Measurements from ENCODE around the gene AGTR1. TPM values are rescaled to one million over a fixed set of nuclear protein-coding genes. Genes with fewer than 3 reads are reported as not detected.

The AGTR1 gene
- polyA plus RNA-seq, 3 donors, result not detected

DNA sequence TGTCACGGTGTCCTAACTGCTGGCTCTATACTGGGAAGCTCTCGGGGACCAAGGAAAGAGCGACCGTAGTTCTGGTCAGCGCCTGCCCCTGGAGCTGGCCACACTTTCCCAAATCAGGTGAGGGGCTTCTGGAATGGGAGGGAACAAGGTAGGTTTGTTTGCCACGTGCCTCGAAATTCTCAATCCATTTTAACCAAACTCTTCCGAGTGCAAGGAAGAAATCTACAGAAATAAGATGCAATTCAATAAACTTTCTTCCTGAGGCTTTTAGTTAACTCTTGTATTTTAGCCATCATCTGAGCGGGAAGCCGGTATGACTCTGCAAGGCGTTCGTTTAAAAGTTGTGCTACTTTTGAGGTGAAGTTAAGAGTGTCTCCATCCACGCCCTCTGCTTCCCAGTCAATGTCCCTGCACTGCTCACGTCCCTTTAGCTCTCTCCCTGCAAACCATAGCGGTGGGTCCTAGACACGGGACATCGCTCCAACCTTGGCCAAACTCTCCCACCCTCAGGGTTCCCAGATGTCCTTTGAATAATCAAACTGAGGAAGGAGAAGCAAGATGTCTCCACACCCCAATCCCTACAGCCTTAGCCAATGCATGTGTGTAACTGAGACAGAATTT lies 597 bp downstream of the AGTR1 start:
- H3K4me2 ChIP-seq (replicated peaks; ENCODE audit: extremely low read depth, low read length, poor library complexity, severe bottlenecking), result peak overlapping the region; percentile 44

DNA sequence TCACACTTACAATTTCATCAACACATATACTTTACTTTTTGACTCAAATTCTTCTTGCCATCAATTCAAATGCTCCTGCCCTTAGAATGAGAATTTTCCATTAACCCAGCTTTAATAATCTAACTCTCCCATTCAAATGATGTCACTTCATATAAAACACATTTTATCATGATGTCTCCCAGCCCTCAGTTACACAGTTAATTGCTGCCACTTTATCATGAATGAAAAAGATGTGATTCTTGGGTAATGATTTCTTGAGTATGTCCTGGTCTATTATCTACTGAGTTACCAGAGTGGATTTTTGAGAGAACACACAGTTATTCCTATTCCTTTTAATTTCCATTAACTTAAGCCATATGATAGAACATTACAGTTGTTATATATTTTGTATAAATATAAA lies 7.6 kb downstream of the AGTR1 start:
- no peaks in the 10 kb centered on the region for H3K36me3 ChIP-seq (replicated peaks in 1 of 2; ENCODE audit: control insufficient read depth in 1 of 2, insufficient read depth in 2 of 2, low read length in 2 of 2)
- H4K20me1 ChIP-seq (ENCODE audit: insufficient read depth, low read length), result no peaks in the 10 kb centered on the region
- TF ChIP-seq, protein P1, sequence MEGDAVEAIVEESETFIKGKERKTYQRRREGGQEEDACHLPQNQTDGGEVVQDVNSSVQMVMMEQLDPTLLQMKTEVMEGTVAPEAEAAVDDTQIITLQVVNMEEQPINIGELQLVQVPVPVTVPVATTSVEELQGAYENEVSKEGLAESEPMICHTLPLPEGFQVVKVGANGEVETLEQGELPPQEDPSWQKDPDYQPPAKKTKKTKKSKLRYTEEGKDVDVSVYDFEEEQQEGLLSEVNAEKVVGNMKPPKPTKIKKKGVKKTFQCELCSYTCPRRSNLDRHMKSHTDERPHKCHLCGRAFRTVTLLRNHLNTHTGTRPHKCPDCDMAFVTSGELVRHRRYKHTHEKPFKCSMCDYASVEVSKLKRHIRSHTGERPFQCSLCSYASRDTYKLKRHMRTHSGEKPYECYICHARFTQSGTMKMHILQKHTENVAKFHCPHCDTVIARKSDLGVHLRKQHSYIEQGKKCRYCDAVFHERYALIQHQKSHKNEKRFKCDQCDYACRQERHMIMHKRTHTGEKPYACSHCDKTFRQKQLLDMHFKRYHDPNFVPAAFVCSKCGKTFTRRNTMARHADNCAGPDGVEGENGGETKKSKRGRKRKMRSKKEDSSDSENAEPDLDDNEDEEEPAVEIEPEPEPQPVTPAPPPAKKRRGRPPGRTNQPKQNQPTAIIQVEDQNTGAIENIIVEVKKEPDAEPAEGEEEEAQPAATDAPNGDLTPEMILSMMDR (IDR thresholded peaks at IDR 0.05), result no peak
- H3K9ac ChIP-seq (ENCODE audit: insufficient read depth, low read length, poor library complexity, severe bottlenecking), result no peak overlapping the region
- H3K4me1 ChIP-seq (ENCODE audit: control insufficient read depth in 1 of 2, insufficient read depth in 2 of 2, low read length in 2 of 2), result no peaks in the 10 kb centered on the region
- H3K27me3 Mint-ChIP-seq (ENCODE audit: low read depth in 3 of 3), result peaks cover 5 to 18% (median 9%) of the 10 kb centered on the region in 3 donors
- H2AFZ ChIP-seq (ENCODE audit: insufficient read depth, low read depth, low read length, poor library complexity, severe bottlenecking), result no peak overlapping the region
- H3K36me3 Mint-ChIP-seq, result no peaks in the 10 kb centered on the region
- no peaks in the 10 kb centered on the region for H3K9me3 Mint-ChIP-seq
- no peaks in the 10 kb centered on the region for H3K79me2 ChIP-seq (ENCODE audit: insufficient read depth, low read length)
- no peak overlapping the region for H3K27ac ChIP-seq (ENCODE audit: low read depth in 1 of 2, low read length in 2 of 2)
- no peak overlapping the region for H3K4me3 ChIP-seq (replicated peaks in 1 of 3; ENCODE audit: low read depth in 2 of 3, low read length in 3 of 3)
- no peaks in the 10 kb centered on the region for H3K9me3 ChIP-seq (replicated peaks in 1 of 2; ENCODE audit: control insufficient read depth in 1 of 2, insufficient read depth in 1 of 2, low read length in 2 of 2)
- DNase-seq, result no peak
- H3K4me3 Mint-ChIP-seq, result no peak overlapping the region
- H3K4me2 ChIP-seq (replicated peaks; ENCODE audit: extremely low read depth, low read length, poor library complexity, severe bottlenecking), result no peak overlapping the region
- H3K27me3 ChIP-seq (ENCODE audit: control insufficient read depth in 2 of 2, insufficient read depth in 2 of 2, low read length in 2 of 2), result peaks cover 7 to 8% of the 10 kb centered on the region in 2 donors
- H3K4me1 Mint-ChIP-seq, result peaks cover 1% of the 10 kb centered on the region
- intact Hi-C loops (cut with micrococcal nuclease), result no loop called here
- no peak overlapping the region for H3K27ac Mint-ChIP-seq

More for the DNA sequence above, 597 bp downstream of the AGTR1 start:
- Mint-ChIP-seq H3K4me1 (peaks cover 8% of the 10 kb centered on the region), H3K9me3 (peaks cover 0 to 12% (median 2%) of the 10 kb centered on the region in 7 donors), H3K27me3 (ENCODE audit: low read depth in 3 of 3) (peaks cover 50 to 61% (median 51%) of the 10 kb centered on the region in 3 donors), H3K27ac (no peak overlapping the region), H3K36me3 (no peaks in the 10 kb centered on the region), H3K4me3 (peak overlapping the region in 1 of 2 donors; percentile 85)
- H3K9me3 ChIP-seq (replicated peaks in 1 of 2; ENCODE audit: control insufficient read depth in 1 of 2, insufficient read depth in 1 of 2, low read length in 2 of 2), result no peaks in the 10 kb centered on the region
- TF ChIP-seq, protein P1 (IDR thresholded peaks at IDR 0.05), result no peak
- H4K20me1 ChIP-seq (ENCODE audit: insufficient read depth, low read length), result no peaks in the 10 kb centered on the region
- no peaks in the 10 kb centered on the region for H3K36me3 ChIP-seq (replicated peaks in 1 of 2; ENCODE audit: control insufficient read depth in 1 of 2, insufficient read depth in 2 of 2, low read length in 2 of 2)
- DNase-seq, result no peak
- peak overlapping the region in 1 of 3 experiments; percentile 12 for H3K4me3 ChIP-seq (replicated peaks in 1 of 3; ENCODE audit: low read depth in 2 of 3, low read length in 3 of 3)
- 49% methylated on average over 7 of the region's 17 CpGs for WGBS (ENCODE audit: insufficient coverage)
- no peaks in the 10 kb centered on the region for H3K79me2 ChIP-seq (ENCODE audit: insufficient read depth, low read length)
- H2AFZ ChIP-seq (ENCODE audit: insufficient read depth, low read depth, low read length, poor library complexity, severe bottlenecking), result no peak overlapping the region
- H3K27ac ChIP-seq (ENCODE audit: low read depth in 1 of 2, low read length in 2 of 2), result no peak overlapping the region
- no peaks in the 10 kb centered on the region for H3K4me1 ChIP-seq (ENCODE audit: control insufficient read depth in 1 of 2, insufficient read depth in 2 of 2, low read length in 2 of 2)
- H3K27me3 ChIP-seq (ENCODE audit: control insufficient read depth in 2 of 2, insufficient read depth in 2 of 2, low read length in 2 of 2), result peaks cover 50 to 58% of the 10 kb centered on the region in 2 donors
- no peak overlapping the region for H3K9ac ChIP-seq (ENCODE audit: insufficient read depth, low read length, poor library complexity, severe bottlenecking)
- intact Hi-C loops (cut with micrococcal nuclease), result no loop called here
